DMS 273 (cell line): Measurements from ENCODE around the gene ZNF500.

Source experiments
- DNase-seq: peaks from one replicate; lab custom pipeline; 2025; ENCODE audit not compliant: unreplicated experiment; lab: John Stamatoyannopoulos, UW

Gene ZNF500

GRCh38 chr16:4766875-4767628 is at the start of gene ZNF500:
Gene ZNF500, minus strand, starts transcription at chr16:4767162. Its CDS starts 1,184 bp downstream, at chr16:4765978.
- peak; percentile 99 for DNase-seq

GRCh38 chr16:4814542-4815173 is 47.7 kb upstream of the ZNF500 start:
- DNase-seq, result no peak

GRCh38 chr16:4814046-4814445 is 47.1 kb upstream of the ZNF500 start:
- no peak for DNase-seq

GRCh38 chr16:4813251-4814003 is 46.5 kb upstream of the ZNF500 start:
- DNase-seq, result no peak

GRCh38 chr16:4811773-4812172 is 44.8 kb upstream of the ZNF500 start:
- DNase-seq, result no peak

- DNase-seq, result no peak
Measured at GRCh38 chr16:4811242-4811641, 44.3 kb upstream of the ZNF500 start.

- DNase-seq, result no peak
Measured at GRCh38 chr16:4806280-4806679, 39.3 kb upstream of the ZNF500 start.

- no peak for DNase-seq
Measured at GRCh38 chr16:4805231-4805630, 38.3 kb upstream of the ZNF500 start.

- peak; percentile 36 for DNase-seq
Measured at GRCh38 chr16:4803898-4804762, 37.2 kb upstream of the ZNF500 start.

GRCh38 chr16:4803401-4803844 is 36.5 kb upstream of the ZNF500 start:
- DNase-seq, result no peak

GRCh38 chr16:4802659-4803287 is 35.8 kb upstream of the ZNF500 start:
- peak; percentile 98 for DNase-seq

GRCh38 chr16:4801962-4802658 is 35.1 kb upstream of the ZNF500 start, which contains the start of gene ROGDI:
Gene ROGDI, minus strand, starts transcription at chr16:4802633. Its CDS starts 62 bp downstream, at chr16:4802571.
- peak; percentile 92 for DNase-seq

GRCh38 chr16:4801051-4801961 is 34.3 kb upstream of the ZNF500 start:
- peak; percentile 47 for DNase-seq

GRCh38 chr16:4800290-4801041 is 33.5 kb upstream of the ZNF500 start:
- DNase-seq, result peak; percentile 91

- DNase-seq, result no peak
Measured at GRCh38 chr16:4799171-4799855, 32.4 kb upstream of the ZNF500 start.

- no peak for DNase-seq
Measured at GRCh38 chr16:4798456-4798855, 31.5 kb upstream of the ZNF500 start.

GRCh38 chr16:4797805-4798252 is 30.9 kb upstream of the ZNF500 start:
- DNase-seq, result no peak
